ENCODE results near the gene BHLHA15.
A peak's percentile ranks its signal among the peaks of the same experiment; 100 is the strongest.

GRCh38 chr7:98175260-98175940, 35.8 kb upstream of the BHLHA15 start:
- TF ChIP-seq GATA3 (IDR thresholded peaks at IDR 0.05; ENCODE audit: low read depth, low read length), result no peak
- TF ChIP-seq GATA2 (IDR thresholded peaks at IDR 0.05; ENCODE audit: low read depth, low read length), result peak; percentile 31; the same call in 1 of the 2 replicates
